H9 (cell line): ENCODE data around the gene SMC4. TPM values are rescaled to one million over a fixed set of nuclear protein-coding genes. Genes with fewer than 3 reads are reported as not detected.

Source experiments
- DNase-seq: peaks from one replicate; pipeline ENCODE4 v3.0.0-alpha.2; 2017
- H2AFZ ChIP-seq: one replicate; pipeline ENCODE4 v1.6.1; 2013; ENCODE audit warnings: mild to moderate bottlenecking, low read length, control low read depth, moderate library complexity
- H2AK5ac ChIP-seq: 2 replicates; pipeline ENCODE4 v1.6.1; 2013; ENCODE audit warnings: low read length, control low read depth, mixed read lengths; ENCODE audit not compliant: insufficient read length
- H2BK120ac ChIP-seq: one replicate; pipeline ENCODE4 v1.6.1; 2013; ENCODE audit warnings: low read depth, mild to moderate bottlenecking, low read length, control low read depth, inconsistent platforms; ENCODE audit not compliant: poor library complexity, severe bottlenecking
- H2BK12ac ChIP-seq: 2 replicates; pipeline ENCODE4 v1.6.1; 2013; ENCODE audit warnings: low read length, control low read depth, mixed read lengths, low read depth; ENCODE audit not compliant: insufficient read length
- H2BK15ac ChIP-seq: 2 replicates; pipeline ENCODE4 v1.6.1; 2013; ENCODE audit warnings: low read depth, low read length, control low read depth
- H2BK20ac ChIP-seq: one replicate; pipeline ENCODE4 v1.6.1; 2013; ENCODE audit warnings: low read depth, mild to moderate bottlenecking, low read length, control low read depth, inconsistent platforms; ENCODE audit not compliant: poor library complexity, severe bottlenecking
- H2BK5ac ChIP-seq: 2 replicates; pipeline ENCODE4 v1.6.1; 2013; ENCODE audit warnings: low read length, control low read depth, mixed read lengths; ENCODE audit not compliant: insufficient read length
- H3K14ac ChIP-seq: 2 replicates; pipeline ENCODE4 v1.6.1; 2013; ENCODE audit warnings: low read length, control low read depth; ENCODE audit not compliant: insufficient read depth
- H3K18ac ChIP-seq: 2 replicates; pipeline ENCODE4 v1.6.1; 2013; ENCODE audit warnings: low read depth, mild to moderate bottlenecking, mixed read lengths, low read length, control low read depth; ENCODE audit not compliant: insufficient read length
- H3K23ac ChIP-seq: 2 replicates; pipeline ENCODE4 v1.6.1; 2013; ENCODE audit warnings: low read length, control low read depth, mixed read lengths, low read depth; ENCODE audit not compliant: insufficient read length
- H3K23me2 ChIP-seq: 2 replicates; pipeline ENCODE4 v1.6.1; 2013; ENCODE audit warnings: low read depth, mild to moderate bottlenecking, mixed read lengths, low read length, control low read depth; ENCODE audit not compliant: insufficient read length, poor library complexity, severe bottlenecking
- H3K27ac ChIP-seq: 2 replicates; pipeline ENCODE4 v1.5.1; 2013; ENCODE audit warnings: low read length, control low read depth, mixed read lengths, low read depth; ENCODE audit not compliant: insufficient read length
- H3K27me3 ChIP-seq: 2 replicates; pipeline ENCODE4 v1.6.1; 2013; ENCODE audit warnings: low read length, control low read depth, inconsistent platforms; ENCODE audit not compliant: insufficient read depth
- H3K4ac ChIP-seq: 2 replicates; pipeline ENCODE4 v1.6.1; 2013; ENCODE audit warnings: low read depth, mild to moderate bottlenecking, control low read depth, inconsistent platforms, low read length, moderate library complexity
- H3K4me1 ChIP-seq: 2 replicates; pipeline ENCODE4 v1.6.1; 2013; ENCODE audit warnings: low read length, control low read depth, inconsistent platforms; ENCODE audit not compliant: insufficient read depth
- H3K4me2 ChIP-seq: 2 replicates; pipeline ENCODE4 v1.6.1; 2013; ENCODE audit warnings: low read length, control low read depth, mixed read lengths; ENCODE audit not compliant: insufficient read length, insufficient read depth
- H3K56ac ChIP-seq: 2 replicates; pipeline ENCODE4 v1.6.1; 2013; ENCODE audit warnings: low read depth, mild to moderate bottlenecking, mixed read lengths, low read length, control low read depth; ENCODE audit not compliant: insufficient read length
- H3K79me1 ChIP-seq: 2 replicates; pipeline ENCODE4 v1.6.1; 2013; ENCODE audit warnings: low read depth, mild to moderate bottlenecking, moderate library complexity, low read length, control low read depth, inconsistent platforms; ENCODE audit not compliant: insufficient read depth, poor library complexity, severe bottlenecking
- H3K79me2 ChIP-seq: 2 replicates; pipeline ENCODE4 v1.6.1; 2013; ENCODE audit warnings: low read length, control low read depth, inconsistent platforms; ENCODE audit not compliant: insufficient read depth
- H3K9ac ChIP-seq: 2 replicates; pipeline ENCODE4 v1.6.1; 2013; ENCODE audit warnings: low read length, control low read depth, mixed read lengths; ENCODE audit not compliant: insufficient read length; ENCODE audit errors: extremely low read depth
- H3K9me3 ChIP-seq: one replicate; pipeline ENCODE4 v1.6.1; 2013; ENCODE audit warnings: low read depth, low read length, inconsistent platforms; ENCODE audit not compliant: control insufficient read depth
- H3T11ph ChIP-seq: one replicate; pipeline ENCODE4 v1.6.1; 2013; ENCODE audit warnings: mild to moderate bottlenecking, low read length, control low read depth, inconsistent platforms
- H4K20me1 ChIP-seq: one replicate; pipeline ENCODE4 v1.6.1; 2013; ENCODE audit not compliant: control insufficient read depth, insufficient read length, insufficient read depth
- H4K5ac ChIP-seq: 2 replicates; pipeline ENCODE4 v1.6.1; 2013; ENCODE audit warnings: low read depth, mild to moderate bottlenecking, mixed read lengths, low read length, control low read depth; ENCODE audit not compliant: insufficient read length
- H4K8ac ChIP-seq: replicated peaks from 2 replicates; pipeline ENCODE4 v1.6.1; 2013; ENCODE audit warnings: low read length, control low read depth, mixed read lengths, low read depth; ENCODE audit not compliant: insufficient read length
- H4K91ac ChIP-seq: 2 replicates; pipeline ENCODE4 v1.6.1; 2013; ENCODE audit warnings: low read depth, mild to moderate bottlenecking, moderate library complexity, mixed read lengths, low read length, control low read depth; ENCODE audit not compliant: insufficient read length
- H3K27ac Mint-ChIP-seq, 3 experiments: 2 replicates in 2 of 3; 3 replicates in 1 of 3; pipeline ENCODE4 v1.8.0; 2020 to 2021; ENCODE audit warnings: mixed read lengths in 3 of 3, mild to moderate bottlenecking in 1 of 3, moderate library complexity in 1 of 3
- H3K27me3 Mint-ChIP-seq: 2 replicates; pipeline ENCODE4 v1.8.0; 2021; ENCODE audit warnings: low read depth, mild to moderate bottlenecking, moderate library complexity, mixed read lengths
- H3K36me3 Mint-ChIP-seq, 3 experiments: 2 replicates in 2 of 3; 3 replicates in 1 of 3; pipeline ENCODE4 v1.8.0; 2020 to 2021; ENCODE audit warnings: low read depth in 3 of 3, mixed read lengths in 3 of 3; ENCODE audit not compliant: insufficient read depth in 1 of 3
- H3K4me1 Mint-ChIP-seq, 2 experiments: 2 replicates each; pipeline ENCODE4 v1.8.0; 2020; ENCODE audit warnings: mixed read lengths in 2 of 2
- H3K4me3 Mint-ChIP-seq, 2 experiments: 2 replicates in 1 of 2; 3 replicates in 1 of 2; pipeline ENCODE4 v1.8.0; 2020 to 2021; ENCODE audit warnings: mild to moderate bottlenecking in 2 of 2, mixed read lengths in 2 of 2, moderate library complexity in 1 of 2
- H3K9me3 Mint-ChIP-seq, 2 experiments: 2 replicates in 1 of 2; 3 replicates in 1 of 2; pipeline ENCODE4 v1.8.0; 2020; ENCODE audit warnings: mild to moderate bottlenecking in 2 of 2, mixed read lengths in 2 of 2, moderate library complexity in 1 of 2
- CTCF ChIP-seq: fragments of 200-600 bp; sonication (generic); conservative IDR thresholded peaks from 3 replicates; pipeline ENCODE4 v1.8.0; 2021; ENCODE audit warnings: antibody characterized with exemption, mild to moderate bottlenecking
- WGBS: extraction: QIAGEN DNeasy Blood & Tissue Kit; methylation state at CpG from one replicate; pipeline ENCODE4 v1.1.7; 2013; ENCODE audit warnings: missing lambda C conversion rate, low lambda C conversion rate, mixed read lengths; ENCODE audit not compliant: insufficient read length; ENCODE audit errors: extremely low coverage; 5-methylcytosine and 5-hydroxymethylcytosine counted together
- total RNA-seq: library from RNA; stranded (reverse); gene quantifications from 2 replicates; pipeline ENCODE4 v1.2.1, GENCODE V29; 2021

SMC4 gene
- total RNA-seq, 1 experiment from 2014 or later = 130 TPM

DNA sequence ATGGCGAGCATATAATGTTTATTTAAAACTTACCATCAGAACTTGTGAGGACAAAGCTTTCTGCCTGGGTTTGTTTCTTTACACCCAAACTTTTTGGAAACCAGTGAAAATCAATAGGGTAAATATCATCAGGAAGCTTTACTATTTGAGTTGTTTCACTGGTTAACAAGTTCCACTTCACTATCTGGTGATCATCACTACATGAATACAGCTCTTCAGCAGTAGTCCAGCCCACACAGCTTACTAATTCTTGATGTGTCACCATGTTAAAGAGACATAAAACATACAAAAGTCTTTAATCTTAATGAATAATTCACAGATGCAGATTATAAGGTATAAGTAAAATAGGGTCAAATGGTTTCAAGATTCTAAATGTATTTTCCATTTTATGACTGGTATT, 18.0 kb upstream of the SMC4 start:
- H3K27ac ChIP-seq = no peak overlapping the region
- no peak overlapping the region for H4K8ac ChIP-seq
- no peak overlapping the region for H3K9ac ChIP-seq
- no peak overlapping the region for H3K18ac ChIP-seq
- H4K20me1 ChIP-seq = no peaks in the 10 kb centered on the region
- H3K4me1 ChIP-seq = no peaks in the 10 kb centered on the region; the same call in 1 of the 2 replicates
- Mint-ChIP-seq H3K9me3 (no peaks in the 10 kb centered on the region), H3K27ac (no peak overlapping the region), H3K4me3 (no peak overlapping the region), H3K4me1 (peaks cover 22 to 25% of the 10 kb centered on the region in 2 experiments), H3K27me3 (no peaks in the 10 kb centered on the region), H3K36me3 (peaks cover 0 to 3% (median 0%) of the 10 kb centered on the region in 3 experiments; a peak in 1 of 7 replicates)
- H3K23me2 ChIP-seq = no peaks in the 10 kb centered on the region
- DNase-seq = no peak
- H2BK120ac ChIP-seq = no peak overlapping the region
- no peak overlapping the region for H3T11ph ChIP-seq
- H3K23ac ChIP-seq = no peak overlapping the region
- no peak overlapping the region for H2AK5ac ChIP-seq
- H3K14ac ChIP-seq = no peak overlapping the region
- H3K79me2 ChIP-seq = no peaks in the 10 kb centered on the region; the same call in 1 of the 2 replicates
- no peak overlapping the region for H2AFZ ChIP-seq
- WGBS = no CpG with 5 or more reads among the region's 1 CpG
- H3K79me1 ChIP-seq = peaks cover 2% of the 10 kb centered on the region
- no peaks in the 10 kb centered on the region for H3K27me3 ChIP-seq
- no peak overlapping the region for H2BK20ac ChIP-seq
- no peak overlapping the region for H3K56ac ChIP-seq
- H2BK5ac ChIP-seq = no peak overlapping the region
- TF ChIP-seq CTCF = no peak
- H4K5ac ChIP-seq = no peak overlapping the region
- H3K4me2 ChIP-seq = no peak overlapping the region
- H3K9me3 ChIP-seq = no peaks in the 10 kb centered on the region
- H2BK12ac ChIP-seq = no peak overlapping the region
- H3K4ac ChIP-seq = no peak overlapping the region
- H4K91ac ChIP-seq = no peak overlapping the region
- H2BK15ac ChIP-seq = no peak overlapping the region
